ENCODE data around the gene KIF17.
"Not testable (repeated sequence)": the region's sequence is repeated elsewhere in the genome, so short reads cannot be mapped to it uniquely, and the experiment has no call there.

The KIF17 gene

GRCh38 chr1:20685099-20685662 is 32.6 kb downstream of the KIF17 start:
- DNase-seq, result no peak

- no peak for DNase-seq
These were observed 33.2 kb downstream of the KIF17 start for GRCh38 chr1:20684651-20685050.

GRCh38 chr1:20684050-20684620 is 33.7 kb downstream of the KIF17 start:
- DNase-seq, result no peak

GRCh38 chr1:20683614-20684013 is 34.2 kb downstream of the KIF17 start:
- DNase-seq, result no peak

- no peak for DNase-seq
These were observed 35.1 kb downstream of the KIF17 start for GRCh38 chr1:20682571-20683236.

GRCh38 chr1:20681999-20682398 is 35.8 kb downstream of the KIF17 start:
- DNase-seq, result no peak

GRCh38 chr1:20680269-20680668 is 37.5 kb downstream of the KIF17 start:
- no peak for DNase-seq

GRCh38 chr1:20678599-20678998 is 39.2 kb downstream of the KIF17 start:
- DNase-seq, result no peak

GRCh38 chr1:20673626-20674025 is 44.2 kb downstream of the KIF17 start:
- not testable (repeated sequence) for DNase-seq

- no peak for DNase-seq
These were observed 45.6 kb downstream of the KIF17 start for GRCh38 chr1:20672265-20672632.

- no peak for DNase-seq
These were observed 46.9 kb downstream of the KIF17 start for GRCh38 chr1:20670936-20671335.

GRCh38 chr1:20668581-20668980 is 49.2 kb downstream of the KIF17 start:
- DNase-seq, result no peak

GRCh38 chr1:20666804-20667203 is 51.0 kb downstream of the KIF17 start:
- DNase-seq, result no peak

GRCh38 chr1:20666146-20666545 is 51.7 kb downstream of the KIF17 start:
- DNase-seq, result no peak

- no peak for DNase-seq
These were observed 52.1 kb downstream of the KIF17 start for GRCh38 chr1:20665726-20666125.

- DNase-seq, result no peak
These were observed 53.7 kb downstream of the KIF17 start for GRCh38 chr1:20663969-20664715.

GRCh38 chr1:20663365-20663764 is 54.4 kb downstream of the KIF17 start:
- DNase-seq, result no peak

- no peak for DNase-seq
These were observed 55.7 kb downstream of the KIF17 start for GRCh38 chr1:20662110-20662475.

- peak; percentile 95 for DNase-seq
These were observed 56.3 kb downstream of the KIF17 start, which contains the start of gene DDOST for GRCh38 chr1:20661207-20662109. TSS of gene DDOST (minus strand) at chr1:20661369. CDS start at chr1:20661350, 19 bp downstream.

GRCh38 chr1:20660847-20661206 is 57.0 kb downstream of the KIF17 start:
- DNase-seq, result no peak

- DNase-seq, result no peak
These were observed 57.4 kb downstream of the KIF17 start for GRCh38 chr1:20660363-20660762.

GRCh38 chr1:20658166-20658915 is 59.5 kb downstream of the KIF17 start:
- no peak for DNase-seq
